Stimulated activated CD8-positive, alpha-beta memory T cell treated with anti-CD3 and anti-CD28 coated beads, Interleukin-4, amount 100 ng/mL, for 24 hours (primary cell): ENCODE data around the gene ASPA.
"Not testable (repeated sequence)": the region's sequence is repeated elsewhere in the genome, so short reads cannot be mapped to it uniquely, and the experiment has no call there.

Source experiments
- DNase-seq: peaks from one replicate; pipeline ENCODE4 v3.0.0-alpha.2; 2020; ENCODE audit warnings: low read depth

The ASPA gene

GRCh38 chr17:3507869-3508268 lies 32.1 kb downstream of the ASPA start:
- no peak for DNase-seq

DNA sequence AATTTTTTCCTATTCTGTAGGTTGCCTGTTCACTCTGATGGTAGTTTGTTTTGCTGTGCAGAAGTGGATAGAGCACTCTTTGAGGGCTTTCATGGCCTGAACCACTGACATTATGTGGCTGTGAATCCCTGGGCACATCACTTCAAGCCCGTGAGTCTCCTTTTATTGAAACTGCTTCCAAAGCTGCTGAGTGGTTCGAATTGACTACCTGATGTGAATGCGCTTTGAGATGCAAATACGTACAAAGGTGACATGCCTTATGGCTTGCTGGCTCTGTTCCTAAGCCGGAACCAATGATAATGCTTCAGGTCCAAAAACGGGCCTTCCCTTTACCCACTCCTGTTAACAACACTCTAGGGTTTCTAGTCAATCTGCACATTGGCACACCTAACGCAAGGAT lies 34.3 kb downstream of the ASPA start:
- DNase-seq: no peak

DNA sequence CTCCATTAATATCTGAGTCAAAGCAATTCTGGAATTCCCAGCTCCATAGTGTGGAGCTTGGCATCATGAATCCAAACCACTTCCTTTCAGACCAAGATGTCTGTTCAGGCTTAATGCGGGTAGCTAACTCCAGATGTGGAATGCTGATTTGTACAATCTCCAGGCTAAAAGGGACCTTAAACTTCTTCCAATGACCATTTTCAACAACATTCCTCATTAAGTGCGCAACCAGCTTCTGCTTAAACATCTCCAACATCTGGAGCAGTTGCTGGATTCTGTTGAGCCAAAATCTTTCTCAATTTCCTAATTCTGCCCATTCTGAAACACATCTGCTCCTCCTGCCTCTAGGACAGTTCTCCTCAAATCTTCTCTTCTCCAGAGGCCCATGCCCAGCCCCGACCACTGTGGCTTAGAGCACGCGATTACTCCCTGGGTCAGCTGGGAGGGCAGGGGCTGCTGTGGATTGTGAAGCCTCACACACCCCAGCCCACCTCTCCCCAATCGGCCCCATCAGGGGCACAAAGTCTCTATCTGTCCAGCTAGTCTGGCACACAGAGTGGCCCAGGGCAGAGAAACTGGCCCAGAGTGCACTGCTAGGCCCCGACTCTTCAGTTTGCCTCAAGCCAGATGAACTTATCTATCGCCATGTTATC lies 36.2 kb downstream of the ASPA start:
- no peak for DNase-seq

DNA sequence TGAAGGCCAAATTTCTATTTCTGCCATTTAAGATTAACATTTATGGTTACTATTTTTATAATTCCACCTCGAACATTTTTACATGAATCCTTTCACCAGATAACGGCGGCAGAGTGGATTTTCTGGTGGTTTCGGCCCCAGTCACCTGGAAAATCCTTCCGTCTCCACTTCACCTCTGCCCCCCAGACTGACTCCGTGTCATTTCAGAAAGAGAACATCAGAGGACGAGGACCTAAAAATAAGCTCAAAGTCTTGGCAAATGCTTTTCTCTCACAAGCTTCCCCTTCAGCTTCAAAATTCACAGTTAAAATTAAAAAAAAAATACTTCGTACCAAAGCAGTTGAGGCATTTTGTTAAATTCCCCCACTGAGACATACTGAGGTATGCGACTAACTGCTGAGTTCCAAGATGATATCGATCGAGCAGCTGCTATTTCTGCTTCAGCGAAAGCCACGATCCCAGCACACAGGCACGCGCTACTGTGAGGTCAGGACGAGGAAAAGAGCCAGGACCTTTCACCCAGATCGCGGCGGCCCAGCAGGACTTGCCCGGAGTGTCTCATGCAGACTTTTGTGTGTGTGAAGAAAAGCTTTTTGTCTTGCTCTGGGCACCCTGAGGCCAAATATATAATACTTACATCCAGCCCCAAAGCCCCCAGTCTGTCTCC lies 36.8 kb downstream of the ASPA start:
- no peak for DNase-seq

- no peak for DNase-seq
Measured at GRCh38 chr17:3513305-3514035, 37.7 kb downstream of the ASPA start.

GRCh38 chr17:3514167-3514566 lies 38.4 kb downstream of the ASPA start:
- not testable (repeated sequence) for DNase-seq

DNA sequence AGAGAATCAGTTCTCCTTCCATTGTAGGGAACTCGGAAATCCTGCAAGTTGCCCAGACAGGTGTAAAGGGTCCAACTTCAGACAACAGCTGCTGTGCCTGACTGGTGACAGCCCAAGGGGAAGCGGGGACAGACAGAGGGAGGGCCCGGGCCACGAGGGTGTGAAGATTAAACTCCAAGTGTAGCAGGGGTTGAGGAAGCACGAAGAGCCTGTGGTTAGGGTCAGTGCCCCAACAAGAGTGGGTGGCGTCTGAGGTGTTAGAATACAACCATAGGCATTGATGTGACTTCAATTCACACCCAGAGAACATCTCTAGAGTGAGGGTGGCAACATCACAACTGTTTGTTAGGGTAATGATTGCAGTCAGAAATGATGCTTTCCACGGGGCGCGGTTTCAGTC lies 39.1 kb downstream of the ASPA start:
- no peak for DNase-seq

GRCh38 chr17:3519472-3519871 lies 43.7 kb downstream of the ASPA start:
- DNase-seq: not testable (repeated sequence)

GRCh38 chr17:3524024-3524423 lies 48.2 kb downstream of the ASPA start:
- no peak for DNase-seq

DNA sequence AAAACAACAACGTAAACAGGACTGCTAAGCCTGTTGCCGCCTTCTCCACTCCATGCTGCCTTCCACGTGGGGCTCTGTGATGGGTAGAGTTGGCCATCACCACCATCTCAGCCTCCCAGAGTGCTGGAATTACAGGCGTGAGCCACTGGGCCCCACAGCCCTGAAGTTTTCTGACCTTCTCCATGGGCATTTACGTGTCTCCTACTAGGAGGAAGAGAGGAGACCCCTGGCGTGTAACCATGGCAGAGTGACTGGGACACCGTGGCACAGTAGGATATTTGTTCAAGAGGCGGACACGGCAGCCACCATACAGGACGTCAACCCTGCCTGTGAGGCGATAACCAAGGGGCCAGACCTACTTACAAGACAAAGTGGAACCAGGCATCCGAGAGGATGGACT lies 50.7 kb downstream of the ASPA start:
- no peak for DNase-seq

DNA sequence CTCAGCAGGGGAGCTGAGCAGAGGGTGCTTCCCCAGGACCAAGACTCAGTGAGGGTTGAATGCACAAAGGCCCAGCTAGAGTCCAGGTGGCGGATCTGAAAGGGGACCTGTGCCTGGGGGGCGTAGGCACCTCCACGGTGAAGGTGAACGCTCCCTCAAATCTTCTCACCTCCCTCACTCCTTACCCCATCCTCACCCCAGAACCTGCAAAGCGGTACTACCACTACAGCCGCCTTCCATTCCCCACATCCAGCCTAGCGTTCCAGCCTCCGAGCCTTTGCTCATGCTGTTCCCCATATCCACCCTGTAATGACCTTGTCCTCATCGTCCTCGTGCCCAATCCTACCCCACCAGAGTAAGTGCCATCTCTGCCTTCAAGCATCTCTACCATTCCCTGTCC lies 51.2 kb downstream of the ASPA start:
- no peak for DNase-seq

DNA sequence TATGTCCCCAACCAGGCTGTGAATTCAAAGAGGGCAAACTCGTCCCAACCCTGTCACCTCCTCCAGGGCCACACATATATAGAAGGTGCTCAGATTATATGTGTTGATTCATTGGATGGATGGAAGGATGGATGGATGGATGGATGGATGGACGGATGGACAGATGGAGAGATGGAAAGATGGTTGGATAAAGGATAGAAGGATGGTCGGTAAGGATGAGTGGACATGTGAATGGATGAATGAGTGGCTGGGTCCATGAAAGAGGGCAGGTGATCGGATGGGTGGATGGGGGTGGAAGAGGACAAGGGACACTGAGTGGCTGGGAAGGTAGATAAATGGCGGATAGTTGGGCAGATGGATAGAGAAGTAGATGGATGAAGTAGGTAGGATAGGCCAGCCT lies 51.7 kb downstream of the ASPA start:
- DNase-seq: no peak

GRCh38 chr17:3527896-3528295 lies 52.1 kb downstream of the ASPA start:
- no peak for DNase-seq

DNA sequence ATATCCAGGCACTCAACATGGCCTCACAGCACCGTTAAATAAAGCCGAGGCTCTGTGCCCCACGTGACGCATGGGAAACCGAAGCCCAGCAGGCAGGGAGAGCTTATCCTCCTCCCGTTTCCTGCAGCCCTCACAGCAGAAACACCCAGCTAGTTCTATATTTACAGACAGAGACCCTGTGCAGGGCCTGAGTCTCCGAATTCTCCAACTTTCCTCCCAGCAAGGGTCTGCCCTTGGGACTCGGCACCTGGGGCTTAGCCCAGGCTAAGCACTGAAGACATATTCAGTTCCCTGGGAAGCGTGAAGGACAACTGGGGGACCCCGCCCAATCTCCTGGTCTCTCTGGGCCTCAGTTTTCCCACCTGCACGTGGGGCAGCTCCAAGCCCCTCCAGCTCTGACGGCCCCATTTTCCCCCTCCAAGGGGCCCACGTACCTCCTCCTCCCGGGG lies 52.6 kb downstream of the ASPA start:
- DNase-seq: no peak

GRCh38 chr17:3528880-3529511 lies 53.2 kb downstream of the ASPA start:
- no peak for DNase-seq

DNA sequence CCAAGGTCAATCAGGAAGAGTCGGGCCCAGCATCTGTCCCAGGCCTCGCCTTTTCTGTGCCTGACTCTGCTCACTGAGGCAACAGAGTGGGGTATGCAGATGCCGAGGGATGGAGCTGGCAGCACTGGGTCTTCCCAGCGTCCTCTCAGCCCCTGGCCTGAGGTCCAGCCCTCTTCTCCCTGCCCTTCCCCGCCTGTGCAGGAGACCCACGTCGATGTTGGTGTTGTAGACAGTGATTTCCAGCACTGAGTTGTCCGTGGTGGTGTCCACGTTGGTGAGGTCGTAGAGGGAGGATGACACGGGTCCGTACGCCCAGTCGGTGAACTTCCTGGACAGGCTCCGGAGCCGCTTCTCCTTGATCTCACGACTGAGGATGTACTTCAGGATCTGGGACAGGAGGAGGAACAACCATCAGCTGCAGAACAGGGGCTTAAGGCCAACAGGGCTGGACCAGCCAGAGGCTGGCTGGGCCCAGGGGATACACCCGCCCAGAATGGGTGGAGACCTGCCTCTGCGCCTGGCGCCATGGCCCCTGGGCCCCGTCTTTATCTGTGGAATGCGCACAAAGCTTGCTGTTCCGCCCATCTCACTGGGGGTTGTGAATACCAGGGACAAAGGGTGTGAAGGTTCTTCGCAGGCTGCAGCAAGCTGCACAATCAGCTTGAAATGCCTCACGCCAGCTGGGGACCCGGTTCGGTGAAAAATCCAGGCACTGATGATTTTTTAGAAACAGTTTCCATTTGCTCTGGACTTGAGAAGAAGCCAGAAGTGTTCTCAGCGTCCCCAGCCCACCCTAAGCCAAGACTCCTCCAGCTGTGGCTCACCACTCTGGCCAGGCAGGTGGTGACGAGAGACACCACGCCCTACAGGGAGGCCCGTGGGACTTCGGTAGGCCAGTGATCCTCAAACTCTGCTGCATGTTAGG lies 54.3 kb downstream of the ASPA start:
- no peak for DNase-seq

GRCh38 chr17:3531266-3532101 lies 55.7 kb downstream of the ASPA start:
- no peak for DNase-seq

DNA sequence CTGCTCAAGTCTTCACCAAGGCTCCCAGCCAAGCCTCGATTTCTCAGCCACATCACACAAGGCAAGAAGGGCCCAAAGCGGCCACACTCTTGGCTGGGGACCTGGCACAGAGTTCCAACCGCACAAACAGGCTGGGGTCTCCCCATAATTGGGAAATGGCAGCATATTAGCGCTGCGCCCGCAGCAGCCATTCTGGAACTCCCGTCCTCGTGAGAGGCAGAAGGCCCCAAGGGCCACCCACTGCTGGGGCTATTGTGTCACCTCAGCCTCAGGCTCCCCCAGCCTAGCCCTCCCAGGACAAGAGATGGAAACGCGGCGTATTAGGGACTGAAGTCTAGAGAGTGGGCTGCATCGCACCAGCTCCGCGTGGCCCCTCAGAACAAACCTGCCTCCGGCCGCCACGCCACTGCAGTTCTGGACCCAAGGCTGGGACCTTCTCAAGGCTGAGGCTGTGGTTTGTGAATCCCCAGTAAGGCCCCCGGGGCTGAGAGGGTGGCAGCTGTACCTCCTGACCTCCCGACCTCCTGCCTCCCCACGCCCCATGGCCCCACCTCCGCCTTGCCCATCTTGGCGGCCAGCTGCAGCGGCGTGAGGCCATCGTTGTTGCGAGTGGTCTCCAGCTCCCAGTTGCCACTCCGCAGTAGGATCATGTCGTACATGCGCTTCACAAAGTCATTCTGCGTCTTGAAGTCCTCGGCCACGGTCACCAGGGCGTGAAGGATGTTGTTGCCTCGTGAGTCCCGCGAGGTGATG lies 56.5 kb downstream of the ASPA start:
- DNase-seq: no peak

DNA sequence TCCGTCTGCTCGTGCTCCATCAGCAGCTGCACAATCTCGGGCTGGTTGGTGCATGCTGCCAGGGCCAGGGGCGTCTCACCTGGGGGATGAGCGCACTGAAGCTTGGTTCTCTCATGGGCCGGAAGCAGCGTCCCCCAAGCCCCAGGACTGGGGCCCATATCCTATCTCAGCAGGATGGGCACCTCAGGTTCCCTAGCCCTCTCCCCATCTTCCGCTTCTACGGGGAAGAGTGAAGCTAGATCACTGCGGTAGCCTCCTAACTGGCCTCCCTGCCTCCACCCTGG lies 57.0 kb downstream of the ASPA start:
- DNase-seq: no peak

GRCh38 chr17:3533752-3534151 lies 58.0 kb downstream of the ASPA start:
- no peak for DNase-seq
